HG03045 (cell line): Measurements from ENCODE around the gene SCLY.
"Not testable (repeated sequence)": the region's sequence is repeated elsewhere in the genome, so short reads cannot be mapped to it uniquely, and the experiment has no call there.

Experiments used
- ATAC-seq: cut with Tn5 transposase; IDR thresholded peaks from one replicate; pipeline ENCODE4 v1.9.1; 2021; ENCODE audit warnings: mild to moderate bottlenecking, moderate library complexity; ENCODE audit not compliant: unreplicated experiment

Gene SCLY

GRCh38 chr2:238060542-238061314, at the start of gene SCLY:
TSS of gene SCLY (plus strand) at chr2:238061001. CDS start at chr2:238061055, 54 bp downstream.
- ATAC-seq: peak; percentile 97

GRCh38 chr2:238013806-238014205, 47.0 kb upstream of the SCLY start:
- no peak for ATAC-seq

GRCh38 chr2:238015705-238016104, 45.1 kb upstream of the SCLY start:
- no peak for ATAC-seq

- ATAC-seq: no peak
Measured at GRCh38 chr2:238016526-238016925, 44.3 kb upstream of the SCLY start.

GRCh38 chr2:238019962-238020361, 40.8 kb upstream of the SCLY start:
- ATAC-seq: no peak

- no peak for ATAC-seq
Measured at GRCh38 chr2:238020816-238021215, 40.0 kb upstream of the SCLY start.

- no peak for ATAC-seq
Measured at GRCh38 chr2:238021327-238021726, 39.5 kb upstream of the SCLY start.

- ATAC-seq: no peak
Measured at GRCh38 chr2:238022594-238023157, 38.1 kb upstream of the SCLY start.

GRCh38 chr2:238023608-238024007, 37.2 kb upstream of the SCLY start:
- no peak for ATAC-seq

GRCh38 chr2:238024986-238025385, 35.8 kb upstream of the SCLY start:
- no peak for ATAC-seq

- ATAC-seq: no peak
Measured at GRCh38 chr2:238025741-238026360, 35.0 kb upstream of the SCLY start.

GRCh38 chr2:238027058-238027457, 33.7 kb upstream of the SCLY start:
- ATAC-seq: no peak

- ATAC-seq: no peak
Measured at GRCh38 chr2:238027591-238028415, 33.0 kb upstream of the SCLY start.

GRCh38 chr2:238029853-238030252, 30.9 kb upstream of the SCLY start:
- ATAC-seq: no peak

- ATAC-seq: no peak
Measured at GRCh38 chr2:238030422-238031155, 30.2 kb upstream of the SCLY start.

- no peak for ATAC-seq
Measured at GRCh38 chr2:238031751-238032150, 29.1 kb upstream of the SCLY start.

GRCh38 chr2:238032755-238033337, 28.0 kb upstream of the SCLY start:
- ATAC-seq: no peak

GRCh38 chr2:238033991-238034390, 26.8 kb upstream of the SCLY start:
- not testable (repeated sequence) for ATAC-seq

GRCh38 chr2:238038203-238038602, 22.6 kb upstream of the SCLY start:
- ATAC-seq: no peak

- ATAC-seq: no peak
Measured at GRCh38 chr2:238039151-238039550, 21.6 kb upstream of the SCLY start.
